Keratinocyte (primary cell): ENCODE data around the gene OTUD7B. TPM values are rescaled to one million over a fixed set of nuclear protein-coding genes. Genes with fewer than 3 reads are reported as not detected.

Experiments
- DNase-seq: peaks from one replicate; pipeline ENCODE4 v3.0.0-alpha.2; 2011; ENCODE audit warnings: low read depth, missing footprints, low spot score
- FAIRE-seq: peaks from 2 replicates; lab custom pipeline; 2011; peaks lifted over from hg19 to GRCh38; lab: Jason Lieb, UNC
- H2AFZ ChIP-seq: 2 replicates; pipeline ENCODE4 v1.6.0; 2012; ENCODE audit warnings: low read length, control low read depth, inconsistent platforms; ENCODE audit not compliant: control insufficient read depth
- H3K27ac ChIP-seq: 2 replicates; pipeline ENCODE4 v1.5.1; 2011; ENCODE audit warnings: low read length; ENCODE audit not compliant: control insufficient read depth, insufficient read depth
- H3K27me3 ChIP-seq: 3 replicates; pipeline ENCODE4 v1.6.0; 2011; ENCODE audit warnings: low read length; ENCODE audit not compliant: control insufficient read depth, insufficient read depth; ENCODE audit errors: extremely low read depth
- H3K36me3 ChIP-seq, 2 experiments: 2 replicates in 1 of 2; 3 replicates in 1 of 2; pipeline ENCODE4 v1.5.1; 2011; ENCODE audit warnings: low read length in 2 of 2, mild to moderate bottlenecking in 1 of 2; ENCODE audit not compliant: control insufficient read depth in 2 of 2, insufficient read depth in 2 of 2; ENCODE audit errors: extremely low read depth in 1 of 2
- H3K4me1 ChIP-seq: 3 replicates; pipeline ENCODE4 v1.5.1; 2011; ENCODE audit warnings: low read length; ENCODE audit not compliant: control insufficient read depth, insufficient read depth; ENCODE audit errors: extremely low read depth
- H3K4me2 ChIP-seq: 3 replicates; pipeline ENCODE4 v1.6.0; 2011; ENCODE audit warnings: low read depth, low read length; ENCODE audit not compliant: control insufficient read depth, insufficient read depth; ENCODE audit errors: extremely low read depth
- H3K4me3 ChIP-seq, 3 experiments: fragments of 200-600 bp in 1 of 3; sonication (generic) in 1 of 3; 2 replicates in 2 of 3; 3 replicates in 1 of 3; pipeline ENCODE4 v1.5.1; 2011 to 2016; ENCODE audit warnings: low read length in 3 of 3, mild to moderate bottlenecking in 3 of 3, control low read depth in 2 of 3, inconsistent platforms in 1 of 3, low read depth in 1 of 3, mixed read lengths in 1 of 3, mixed run types in 1 of 3, moderate library complexity in 1 of 3; ENCODE audit not compliant: control insufficient read depth in 2 of 3, insufficient read depth in 2 of 3; ENCODE audit errors: extremely low read depth in 1 of 3
- H3K79me2 ChIP-seq: 2 replicates; pipeline ENCODE4 v1.6.0; 2012; ENCODE audit warnings: low read length; ENCODE audit not compliant: control insufficient read depth, insufficient read depth
- H3K9ac ChIP-seq: 3 replicates; pipeline ENCODE4 v1.6.0; 2011; ENCODE audit warnings: low read length; ENCODE audit not compliant: control insufficient read depth, insufficient read depth; ENCODE audit errors: extremely low read depth
- H3K9me1 ChIP-seq: 3 replicates; pipeline ENCODE4 v1.6.0; 2011; ENCODE audit warnings: low read length; ENCODE audit not compliant: control insufficient read depth, insufficient read depth; ENCODE audit errors: extremely low read depth
- H3K9me3 ChIP-seq: 2 replicates; pipeline ENCODE4 v1.5.1; 2012; ENCODE audit warnings: low read depth, low read length; ENCODE audit not compliant: control insufficient read depth
- H4K20me1 ChIP-seq: 3 replicates; pipeline ENCODE4 v1.6.0; 2011; ENCODE audit warnings: low read length; ENCODE audit not compliant: control insufficient read depth, insufficient read depth; ENCODE audit errors: extremely low read depth
- EZH2 ChIP-seq: IDR thresholded peaks from one replicate; pipeline ENCODE4 v1.6.1; 2012; ENCODE audit warnings: inconsistent platforms, mild to moderate bottlenecking, low read length, moderate library complexity
- dilution Hi-C: fragments of 300-500 bp; cut with MboI; formaldehyde crosslinking; loops from one replicate; pipeline ENCODE4 v1.7.0; 2020; ENCODE audit warnings: low sequenced_read_pairs; ENCODE audit not compliant: extremely low pct_ligation_motif_present
- polyA plus RNA-seq, 5 experiments: library from polyadenylated mRNA; depleted of rRNA in 3 of 5; stranded (reverse) in 3 of 5; stranded (forward) in 1 of 5; unstranded in 1 of 5; fragments of >200 nt; gene quantifications; 1 replicate in 1 of 5; 2 replicates in 3 of 5; 3 replicates in 1 of 5; pipeline versions ENCODE4 v1.2.1 to v1.2.3, GENCODE V29; 2011 to 2012; ENCODE audit warnings: missing spikeins in 2 of 5, low read depth in 1 of 5, low replicate concordance in 1 of 5
- TF ChIP-seq, protein P1 (sequence below), 3 experiments: IDR thresholded peaks in 1 of 3; conservative IDR thresholded peaks in 1 of 3; optimal IDR thresholded peaks in 1 of 3; 2 replicates in 2 of 3; 3 replicates in 1 of 3; pipeline versions ENCODE3 to v1.5.1; 2011; ENCODE audit warnings: low read length in 3 of 3, mild to moderate bottlenecking in 3 of 3, moderate library complexity in 2 of 3, control low read depth in 1 of 3, inconsistent platforms in 1 of 3; ENCODE audit not compliant: insufficient read depth in 2 of 3; ENCODE audit errors: extremely low read depth in 1 of 3

The OTUD7B gene
- polyA plus RNA-seq, 1 donor (not counting 4 experiments of a cell fraction or from before 2014, with no cell fraction given), result 8.7 TPM

DNA sequence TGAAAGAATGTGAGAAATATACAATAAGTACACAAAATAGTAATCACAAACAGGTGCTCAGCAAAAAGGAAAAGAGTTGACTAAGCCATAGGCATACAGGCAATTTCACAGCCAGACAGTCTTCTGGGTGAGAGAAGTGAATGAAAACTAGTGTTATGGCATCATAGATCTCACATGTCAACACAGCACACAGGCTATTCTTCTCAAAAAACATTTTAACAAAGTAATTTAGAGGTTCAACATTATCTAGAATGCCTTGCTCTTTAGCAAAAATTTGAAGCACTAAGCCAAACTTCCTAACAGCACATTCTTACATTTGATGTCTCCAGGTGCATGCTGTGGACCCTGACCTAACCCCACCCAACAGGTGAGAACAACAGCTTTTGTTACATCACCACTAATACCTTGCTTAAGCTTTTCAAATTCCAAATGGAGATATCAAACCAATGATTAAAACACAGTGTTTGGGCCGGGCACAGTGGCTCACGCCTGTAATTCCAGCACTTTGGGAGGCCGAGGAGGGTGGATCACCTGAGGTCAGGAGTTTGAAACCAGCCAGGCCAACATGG lies 30.5 kb downstream of the OTUD7B start:
- no peaks in the 10 kb centered on the region for H4K20me1 ChIP-seq
- peaks cover 11% of the 10 kb centered on the region for H3K4me1 ChIP-seq
- H3K27ac ChIP-seq, result no peak overlapping the region
- no peak for FAIRE-seq
- peaks cover 28% of the 10 kb centered on the region for H3K79me2 ChIP-seq
- no peak for DNase-seq
- H3K36me3 ChIP-seq, result peaks cover 2 to 4% of the 10 kb centered on the region in 2 experiments
- H3K4me3 ChIP-seq, result no peak overlapping the region
- H2AFZ ChIP-seq, result no peak overlapping the region
- TF ChIP-seq, protein P1, sequence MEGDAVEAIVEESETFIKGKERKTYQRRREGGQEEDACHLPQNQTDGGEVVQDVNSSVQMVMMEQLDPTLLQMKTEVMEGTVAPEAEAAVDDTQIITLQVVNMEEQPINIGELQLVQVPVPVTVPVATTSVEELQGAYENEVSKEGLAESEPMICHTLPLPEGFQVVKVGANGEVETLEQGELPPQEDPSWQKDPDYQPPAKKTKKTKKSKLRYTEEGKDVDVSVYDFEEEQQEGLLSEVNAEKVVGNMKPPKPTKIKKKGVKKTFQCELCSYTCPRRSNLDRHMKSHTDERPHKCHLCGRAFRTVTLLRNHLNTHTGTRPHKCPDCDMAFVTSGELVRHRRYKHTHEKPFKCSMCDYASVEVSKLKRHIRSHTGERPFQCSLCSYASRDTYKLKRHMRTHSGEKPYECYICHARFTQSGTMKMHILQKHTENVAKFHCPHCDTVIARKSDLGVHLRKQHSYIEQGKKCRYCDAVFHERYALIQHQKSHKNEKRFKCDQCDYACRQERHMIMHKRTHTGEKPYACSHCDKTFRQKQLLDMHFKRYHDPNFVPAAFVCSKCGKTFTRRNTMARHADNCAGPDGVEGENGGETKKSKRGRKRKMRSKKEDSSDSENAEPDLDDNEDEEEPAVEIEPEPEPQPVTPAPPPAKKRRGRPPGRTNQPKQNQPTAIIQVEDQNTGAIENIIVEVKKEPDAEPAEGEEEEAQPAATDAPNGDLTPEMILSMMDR (optimal IDR thresholded peaks at IDR 0.05 in 1 of 3, IDR thresholded peaks at IDR 0.05 in 1 of 3, conservative IDR thresholded peaks at IDR 0.05 in 1 of 3; ENCODE audit: extremely low read depth in 1 of 3, insufficient read depth in 2 of 3, low read length in 3 of 3), result no peak
- no peak for TF ChIP-seq EZH2
- no peaks in the 10 kb centered on the region for H3K9me3 ChIP-seq
- no peak overlapping the region for H3K4me2 ChIP-seq
- no peak overlapping the region for H3K9ac ChIP-seq
- dilution Hi-C loops, result no loop called here
- no peaks in the 10 kb centered on the region for H3K27me3 ChIP-seq
- H3K9me1 ChIP-seq, result no peaks in the 10 kb centered on the region

DNA sequence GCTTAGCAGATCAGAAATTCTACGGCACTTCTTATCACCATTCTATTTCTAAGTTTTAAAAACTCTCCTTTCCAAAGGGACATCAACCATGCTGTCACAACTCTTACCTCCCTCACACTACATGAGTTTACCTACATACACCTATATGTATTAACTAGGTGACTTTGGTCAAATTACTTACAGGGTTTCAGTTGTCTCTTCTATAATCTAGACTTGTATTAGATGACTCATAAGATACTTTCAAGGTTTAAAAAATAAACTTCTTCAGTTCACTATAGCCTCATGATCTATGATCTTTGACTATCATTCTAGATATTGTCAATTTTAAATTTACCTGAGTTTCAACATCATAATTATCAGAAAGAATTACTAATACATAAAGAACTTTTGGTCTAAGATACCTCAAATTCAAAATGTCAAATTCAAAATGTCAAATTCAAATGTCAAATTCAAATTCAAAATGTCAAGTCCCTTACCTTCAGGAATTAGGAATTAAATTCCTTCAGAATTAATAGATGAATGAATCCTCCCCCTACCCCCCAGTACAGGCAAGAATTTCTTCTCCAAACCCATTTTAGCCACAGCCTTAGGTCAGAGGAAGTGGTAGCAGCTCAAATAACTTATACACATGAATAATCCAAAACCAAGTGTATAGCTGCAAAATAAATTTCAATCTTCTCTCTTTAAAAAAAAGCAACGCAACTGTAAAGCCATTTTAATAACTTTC lies 31.1 kb downstream of the OTUD7B start:
- no peaks in the 10 kb centered on the region for H3K9me3 ChIP-seq
- no peak overlapping the region for H3K4me3 ChIP-seq
- H3K4me2 ChIP-seq, result no peak overlapping the region
- H3K4me1 ChIP-seq, result peaks cover 11% of the 10 kb centered on the region
- H3K79me2 ChIP-seq, result peaks cover 27% of the 10 kb centered on the region
- no peak overlapping the region for H2AFZ ChIP-seq
- H4K20me1 ChIP-seq, result no peaks in the 10 kb centered on the region
- dilution Hi-C loops, result no loop called here
- no peak for TF ChIP-seq EZH2
- TF ChIP-seq, protein P1 (optimal IDR thresholded peaks at IDR 0.05 in 1 of 3, IDR thresholded peaks at IDR 0.05 in 1 of 3, conservative IDR thresholded peaks at IDR 0.05 in 1 of 3; ENCODE audit: extremely low read depth in 1 of 3, insufficient read depth in 2 of 3, low read length in 3 of 3), result no peak
- no peaks in the 10 kb centered on the region for H3K9me1 ChIP-seq
- H3K27ac ChIP-seq, result no peak overlapping the region
- DNase-seq (no peak), FAIRE-seq (no peak)
- no peaks in the 10 kb centered on the region for H3K27me3 ChIP-seq
- no peak overlapping the region for H3K9ac ChIP-seq
- peaks cover 2 to 5% of the 10 kb centered on the region in 2 experiments for H3K36me3 ChIP-seq
